ENCODE measurements around the gene SRGAP2B.
"Not testable (repeated sequence)": the region's sequence is repeated elsewhere in the genome, so short reads cannot be mapped to it uniquely, and the experiment has no call there.

Gene SRGAP2B

DNA sequence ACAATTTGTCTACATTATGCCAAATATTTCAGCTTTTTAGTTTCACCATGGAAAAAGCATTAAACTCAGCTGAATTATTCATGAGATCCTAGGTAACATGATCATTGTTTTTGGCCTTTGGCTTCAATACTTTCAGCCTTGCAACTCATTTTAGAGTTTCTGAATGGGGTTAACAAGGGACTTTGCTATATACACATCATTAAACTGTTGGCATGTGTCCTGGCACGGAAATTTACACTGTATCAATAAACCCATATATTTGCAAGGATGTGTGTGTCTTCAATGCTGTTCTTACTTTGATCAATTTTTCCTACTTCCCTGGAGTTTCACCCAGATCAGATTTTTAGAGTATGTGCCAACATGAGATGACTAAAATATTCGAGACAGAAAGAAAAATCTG lies 61.6 kb downstream of the SRGAP2B start:
- not testable (repeated sequence) for H3K4me2 ChIP-seq (ENCODE audit: insufficient read depth, low read length, poor library complexity, severe bottlenecking); H4K8ac ChIP-seq (ENCODE audit: low read depth, low read length); DNase-seq (ENCODE audit: low spot score); H2AFZ ChIP-seq (ENCODE audit: low read length); H3K79me1 ChIP-seq (ENCODE audit: low read depth, low read length); H3K4me1 ChIP-seq (ENCODE audit: control insufficient read depth in 2 of 2, insufficient read depth in 1 of 2, low read depth in 1 of 2, low read length in 2 of 2); H4K91ac ChIP-seq (ENCODE audit: low read depth, low read length, poor library complexity); H3K27me3 ChIP-seq (ENCODE audit: control insufficient read depth in 3 of 3, insufficient read depth in 3 of 3, low read depth in 1 of 3, low read length in 3 of 3); H2BK5ac ChIP-seq (ENCODE audit: low read length); H3K4me3 ChIP-seq (ENCODE audit: low read length in 2 of 2); H3K14ac ChIP-seq (ENCODE audit: low read length); H2BK120ac ChIP-seq (ENCODE audit: low read depth, low read length); H3K23ac ChIP-seq (ENCODE audit: low read depth, low read length, poor library complexity); H3K9ac ChIP-seq (ENCODE audit: low read depth, low read length, poor library complexity); H3K4ac ChIP-seq (ENCODE audit: low read length); H3K27ac ChIP-seq (replicated peaks; ENCODE audit: low read length); H3K18ac ChIP-seq (ENCODE audit: low read length); H2AK5ac ChIP-seq (ENCODE audit: low read depth, low read length); H2BK15ac ChIP-seq (ENCODE audit: low read length); H2BK12ac ChIP-seq (ENCODE audit: low read length); H3K36me3 ChIP-seq (replicated peaks in 1 of 2; ENCODE audit: control insufficient read depth in 2 of 2, insufficient read depth in 2 of 2, low read length in 2 of 2); H3K9me3 ChIP-seq (replicated peaks in 1 of 2; ENCODE audit: control insufficient read depth in 2 of 2, insufficient read depth in 1 of 2, low read depth in 1 of 2, low read length in 2 of 2)
- WGBS, 2 donors (ENCODE audit: extremely low coverage in 2 of 2, insufficient read length in 2 of 2, insufficient replicate concordance in 1 of 2), result no CpG with 5 or more reads among the region's 2 CpGs

GRCh38 chr1:145027251-145027650 lies 67.9 kb downstream of the SRGAP2B start:
- not testable (repeated sequence) for H4K91ac ChIP-seq (ENCODE audit: low read depth, low read length, poor library complexity); H3K9ac ChIP-seq (ENCODE audit: low read depth, low read length, poor library complexity); H2BK12ac ChIP-seq (ENCODE audit: low read length); H3K27ac ChIP-seq (replicated peaks; ENCODE audit: low read length); H3K36me3 ChIP-seq (replicated peaks in 1 of 2; ENCODE audit: control insufficient read depth in 2 of 2, insufficient read depth in 2 of 2, low read length in 2 of 2); DNase-seq (ENCODE audit: low spot score); H2AK5ac ChIP-seq (ENCODE audit: low read depth, low read length); H3K4me2 ChIP-seq (ENCODE audit: insufficient read depth, low read length, poor library complexity, severe bottlenecking); H3K4ac ChIP-seq (ENCODE audit: low read length); H2BK5ac ChIP-seq (ENCODE audit: low read length); H3K27me3 ChIP-seq (ENCODE audit: control insufficient read depth in 3 of 3, insufficient read depth in 3 of 3, low read depth in 1 of 3, low read length in 3 of 3); H4K8ac ChIP-seq (ENCODE audit: low read depth, low read length); H3K14ac ChIP-seq (ENCODE audit: low read length); H3K23ac ChIP-seq (ENCODE audit: low read depth, low read length, poor library complexity); H3K9me3 ChIP-seq (replicated peaks in 1 of 2; ENCODE audit: control insufficient read depth in 2 of 2, insufficient read depth in 1 of 2, low read depth in 1 of 2, low read length in 2 of 2); H2BK15ac ChIP-seq (ENCODE audit: low read length); H2BK120ac ChIP-seq (ENCODE audit: low read depth, low read length); H3K79me1 ChIP-seq (ENCODE audit: low read depth, low read length); H3K18ac ChIP-seq (ENCODE audit: low read length); H3K4me3 ChIP-seq (ENCODE audit: low read length in 2 of 2); H2AFZ ChIP-seq (ENCODE audit: low read length); H3K4me1 ChIP-seq (ENCODE audit: control insufficient read depth in 2 of 2, insufficient read depth in 1 of 2, low read depth in 1 of 2, low read length in 2 of 2)
- no CpG with 5 or more reads among the region's 4 CpGs for WGBS, 2 donors (ENCODE audit: extremely low coverage in 2 of 2, insufficient read length in 2 of 2, insufficient replicate concordance in 1 of 2)

DNA sequence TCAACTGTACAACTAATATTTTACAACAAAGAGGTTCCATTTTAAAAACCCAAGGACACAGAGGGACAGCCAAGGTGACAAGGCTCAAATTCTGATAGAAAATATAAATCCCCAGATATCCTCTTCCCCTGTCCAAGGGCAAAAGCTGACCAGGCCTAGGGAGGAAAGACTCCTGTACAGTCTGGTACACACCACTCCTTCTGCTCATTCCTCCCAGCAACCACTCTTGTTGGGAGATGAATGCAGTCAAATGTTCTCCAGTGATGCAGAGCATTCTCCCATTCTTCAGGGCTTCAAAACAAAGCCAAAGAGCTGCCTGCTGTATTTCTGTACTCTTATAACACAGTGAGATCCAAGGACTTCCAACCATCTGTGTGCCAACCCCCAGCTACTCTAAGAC lies 69.8 kb downstream of the SRGAP2B start:
- not testable (repeated sequence) for H3K18ac ChIP-seq (ENCODE audit: low read length); H2BK12ac ChIP-seq (ENCODE audit: low read length); H3K36me3 ChIP-seq (replicated peaks in 1 of 2; ENCODE audit: control insufficient read depth in 2 of 2, insufficient read depth in 2 of 2, low read length in 2 of 2); H3K4me1 ChIP-seq (ENCODE audit: control insufficient read depth in 2 of 2, insufficient read depth in 1 of 2, low read depth in 1 of 2, low read length in 2 of 2); H2BK120ac ChIP-seq (ENCODE audit: low read depth, low read length); H2AK5ac ChIP-seq (ENCODE audit: low read depth, low read length); H4K8ac ChIP-seq (ENCODE audit: low read depth, low read length); H3K9ac ChIP-seq (ENCODE audit: low read depth, low read length, poor library complexity); H3K4ac ChIP-seq (ENCODE audit: low read length); H3K23ac ChIP-seq (ENCODE audit: low read depth, low read length, poor library complexity); H3K27me3 ChIP-seq (ENCODE audit: control insufficient read depth in 3 of 3, insufficient read depth in 3 of 3, low read depth in 1 of 3, low read length in 3 of 3); H2BK15ac ChIP-seq (ENCODE audit: low read length); H2BK5ac ChIP-seq (ENCODE audit: low read length); H4K91ac ChIP-seq (ENCODE audit: low read depth, low read length, poor library complexity); DNase-seq (ENCODE audit: low spot score); H3K4me3 ChIP-seq (ENCODE audit: low read length in 2 of 2); H3K9me3 ChIP-seq (replicated peaks in 1 of 2; ENCODE audit: control insufficient read depth in 2 of 2, insufficient read depth in 1 of 2, low read depth in 1 of 2, low read length in 2 of 2); H3K4me2 ChIP-seq (ENCODE audit: insufficient read depth, low read length, poor library complexity, severe bottlenecking); H3K79me1 ChIP-seq (ENCODE audit: low read depth, low read length); H3K27ac ChIP-seq (replicated peaks; ENCODE audit: low read length); H3K14ac ChIP-seq (ENCODE audit: low read length); H2AFZ ChIP-seq (ENCODE audit: low read length)

DNA sequence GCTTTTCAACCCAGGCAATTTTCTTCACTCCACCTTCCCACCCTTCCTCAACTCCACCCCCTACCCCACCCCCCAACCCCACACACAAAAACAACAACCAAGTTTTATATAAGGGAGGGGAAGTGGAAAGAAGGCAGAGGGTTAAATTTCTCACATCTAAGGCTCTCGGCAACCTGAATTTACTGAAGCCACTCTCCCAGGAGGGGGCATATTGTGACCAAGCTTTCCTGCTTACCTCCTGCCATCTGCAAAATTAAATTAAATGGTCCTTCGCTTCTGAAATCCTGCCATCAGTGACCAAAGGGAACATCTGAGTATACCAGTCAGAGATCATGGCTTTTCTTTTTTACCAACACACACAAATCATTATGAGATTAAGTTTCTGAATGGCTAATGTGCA lies 72.9 kb downstream of the SRGAP2B start:
- H3K4me1 ChIP-seq (ENCODE audit: control insufficient read depth in 2 of 2, insufficient read depth in 1 of 2, low read depth in 1 of 2, low read length in 2 of 2); H3K4me2 ChIP-seq (ENCODE audit: insufficient read depth, low read length, poor library complexity, severe bottlenecking); DNase-seq (ENCODE audit: low spot score); H3K9me3 ChIP-seq (replicated peaks in 1 of 2; ENCODE audit: control insufficient read depth in 2 of 2, insufficient read depth in 1 of 2, low read depth in 1 of 2, low read length in 2 of 2); H3K18ac ChIP-seq (ENCODE audit: low read length); H2BK12ac ChIP-seq (ENCODE audit: low read length); H2BK120ac ChIP-seq (ENCODE audit: low read depth, low read length); H3K9ac ChIP-seq (ENCODE audit: low read depth, low read length, poor library complexity); H3K14ac ChIP-seq (ENCODE audit: low read length); H2BK5ac ChIP-seq (ENCODE audit: low read length); H3K36me3 ChIP-seq (replicated peaks in 1 of 2; ENCODE audit: control insufficient read depth in 2 of 2, insufficient read depth in 2 of 2, low read length in 2 of 2); H3K27ac ChIP-seq (replicated peaks; ENCODE audit: low read length); H2AFZ ChIP-seq (ENCODE audit: low read length); H3K23ac ChIP-seq (ENCODE audit: low read depth, low read length, poor library complexity); H2BK15ac ChIP-seq (ENCODE audit: low read length); H3K4me3 ChIP-seq (ENCODE audit: low read length in 2 of 2); H3K4ac ChIP-seq (ENCODE audit: low read length); H4K8ac ChIP-seq (ENCODE audit: low read depth, low read length); H4K91ac ChIP-seq (ENCODE audit: low read depth, low read length, poor library complexity); H2AK5ac ChIP-seq (ENCODE audit: low read depth, low read length); H3K27me3 ChIP-seq (ENCODE audit: control insufficient read depth in 3 of 3, insufficient read depth in 3 of 3, low read depth in 1 of 3, low read length in 3 of 3); H3K79me1 ChIP-seq (ENCODE audit: low read depth, low read length): not testable (repeated sequence)
- WGBS, 2 donors (ENCODE audit: extremely low coverage in 2 of 2, insufficient read length in 2 of 2, insufficient replicate concordance in 1 of 2), result no CpG with 5 or more reads among the region's 2 CpGs

Measured in neuronal stem cell (in vitro differentiated cells).